GM12878 (cell line): ENCODE measurements around the gene DYNLT5. TPM values are rescaled to one million over a fixed set of nuclear protein-coding genes. Genes with fewer than 3 reads are reported as not detected.

Source experiments
- ATAC-seq: fragments of 200-7000 bp; cut with Tn5 transposase; 3 replicates; pipeline ENCODE4 v1.9.1; 2020; ENCODE audit warnings: mild to moderate bottlenecking, moderate library complexity
- BruUV-seq: library from RNA; stranded (reverse); fragments of 400-500 nt; replicated peaks from 2 replicates; lab custom pipeline; 2021; lab: Mats Ljungman, UMichigan
- CTCF ChIA-PET: fragments of 300-600 bp; sonication (Branson Sonifier 250); formaldehyde crosslinking; extraction: SDS; loops from one replicate; lab custom pipeline; 2021; ENCODE audit warnings: inconsistent platforms; lab: Yijun Ruan, JAX
- POLR2A ChIA-PET: fragments of 350-600 bp; formaldehyde crosslinking; extraction: SDS; loops from one replicate; lab custom pipeline; 2021; ENCODE audit warnings: inconsistent platforms; lab: Charles Lee
- RAD21 ChIA-PET: fragments of 300-600 bp; sonication (Branson Sonifier 250); formaldehyde crosslinking; loops from one replicate; lab custom pipeline; 2023; ENCODE audit warnings: antibody characterized with exemption; ENCODE audit not compliant: unreplicated experiment; lab: Charles Lee
- SMC1A ChIA-PET: fragments of 300-600 bp; sonication (Branson Sonifier 250); formaldehyde crosslinking; loops from one replicate; lab custom pipeline; 2023; ENCODE audit not compliant: unreplicated experiment, uncharacterized antibody; lab: Charles Lee
- DNase-seq: peaks from one replicate; pipeline ENCODE4 v3.0.0-alpha.2; 2011; ENCODE audit warnings: low read depth, low spot score
- FAIRE-seq: peaks from 3 replicates; lab custom pipeline; 2011; peaks lifted over from hg19 to GRCh38; lab: Jason Lieb, UNC
- H2AFZ ChIP-seq: 2 replicates; pipeline ENCODE4 v1.6.0; 2011; ENCODE audit warnings: low read depth, low read length, control low read depth; ENCODE audit not compliant: control insufficient read depth
- H3K27ac ChIP-seq: 2 replicates; pipeline ENCODE4 v1.5.1; 2011; ENCODE audit warnings: control low read depth; ENCODE audit not compliant: control insufficient read depth, insufficient read depth
- H3K27me3 ChIP-seq, 2 experiments: replicated peaks in 1 of 2; 2 replicates each; pipeline versions ENCODE4 v1.6.0 to v1.6.1; 2011; ENCODE audit warnings: low read length in 1 of 2; ENCODE audit not compliant: control insufficient read depth in 2 of 2, insufficient read depth in 2 of 2
- H3K36me3 ChIP-seq, 2 experiments: 2 replicates each; pipeline ENCODE4 v1.5.1; 2011; ENCODE audit warnings: low read length in 1 of 2; ENCODE audit not compliant: control insufficient read depth in 2 of 2, insufficient read depth in 2 of 2
- H3K4me1 ChIP-seq: 2 replicates; pipeline ENCODE4 v1.6.1; 2011; ENCODE audit warnings: mild to moderate bottlenecking, low read length, moderate library complexity, mixed read lengths; ENCODE audit not compliant: control insufficient read depth, insufficient read depth
- H3K4me2 ChIP-seq: 2 replicates; pipeline ENCODE4 v1.6.0; 2011; ENCODE audit warnings: control low read depth; ENCODE audit not compliant: control insufficient read depth, insufficient read depth
- H3K4me3 ChIP-seq: fragments of 200-600 bp; sonication (generic); 2 replicates; pipeline ENCODE4 v1.5.1; 2016
- H3K79me2 ChIP-seq: 2 replicates; pipeline ENCODE4 v1.6.0; 2011; ENCODE audit warnings: low read length; ENCODE audit not compliant: control insufficient read depth, insufficient read depth
- H3K9ac ChIP-seq: 2 replicates; pipeline ENCODE4 v1.8.0; 2011; ENCODE audit warnings: low read length, control low read depth, mixed read lengths; ENCODE audit not compliant: control insufficient read depth, insufficient read depth
- H3K9me3 ChIP-seq: replicated peaks from 3 replicates; pipeline ENCODE4 v1.5.1; 2011; ENCODE audit warnings: mild to moderate bottlenecking, low read length; ENCODE audit not compliant: control insufficient read depth, insufficient read depth
- H4K20me1 ChIP-seq: 2 replicates; pipeline ENCODE4 v1.6.0; 2011; ENCODE audit not compliant: control insufficient read depth, insufficient read depth
- BCL11A ChIP-seq: IDR thresholded peaks from 2 replicates; pipeline ENCODE4 v1.6.1; 2011; ENCODE audit warnings: low read depth, low read length
- CTCF ChIP-seq, 3 experiments: IDR thresholded peaks in 2 of 3; conservative IDR thresholded peaks in 1 of 3; 2 replicates each; pipeline ENCODE4 v1.5.1; 2011; ENCODE audit warnings: low read depth in 3 of 3, low read length in 3 of 3, mild to moderate bottlenecking in 3 of 3, control low read depth in 2 of 3, moderate library complexity in 2 of 3, inconsistent platforms in 1 of 3, mixed read lengths in 1 of 3; ENCODE audit not compliant: control insufficient read depth in 2 of 3, insufficient read depth in 1 of 3; ENCODE audit errors: extremely low read depth in 1 of 3
- KDM1A ChIP-seq: fragments of 200-600 bp; sonication (generic); IDR thresholded peaks from 2 replicates; pipeline ENCODE4 v1.6.1; 2016; ENCODE audit warnings: borderline replicate concordance
- MTA3 ChIP-seq: IDR thresholded peaks from 2 replicates; pipeline ENCODE4 v1.6.1; 2012; ENCODE audit warnings: low read length, inconsistent platforms, borderline replicate concordance
- PBX3 ChIP-seq: IDR thresholded peaks from 2 replicates; pipeline ENCODE4 v1.6.1; 2011; ENCODE audit warnings: mild to moderate bottlenecking, low read depth, low read length, moderate library complexity; ENCODE audit not compliant: insufficient replicate concordance
- SIN3A ChIP-seq: IDR thresholded peaks from 2 replicates; pipeline ENCODE4 v1.6.1; 2012; ENCODE audit warnings: low read depth, low read length, improper control_type of control experiment
- ZSCAN29 ChIP-seq: fragments of 450-650 bp; IDR thresholded peaks from 2 replicates; pipeline ENCODE4 v1.6.1; 2017; ENCODE audit warnings: mild to moderate bottlenecking, moderate library complexity
- WGBS: methylation state at CpG from one replicate; pipeline ENCODE4 v1.1.6; 2016; ENCODE audit warnings: low lambda C conversion rate; ENCODE audit not compliant: insufficient replicate concordance, insufficient coverage; ENCODE audit errors: missing lambda C conversion rate; 5-methylcytosine and 5-hydroxymethylcytosine counted together
- in situ Hi-C: fragments of 300-500 bp; cut with MboI; formaldehyde crosslinking; loops from 9 replicates; pipeline ENCODE4 v1.14.3; 2018; ENCODE audit warnings: mixed read lengths
- intact Hi-C: fragments of 100-400 bp; cut with micrococcal nuclease; formaldehyde crosslinking; loops from one replicate; pipeline ENCODE4 v1.14.2; 2022; ENCODE audit not compliant: unreplicated experiment
- polyA plus RNA-seq, 11 experiments: library from polyadenylated mRNA; depleted of rRNA in 4 of 11; unstranded in 6 of 11; stranded (reverse) in 5 of 11; fragments of >200 nt; fragmentation: Nextera tagmentation in 4 of 11; fragmentation: Illumina TruSeq in 1 of 11; extraction: Ambion mirVana in 4 of 11; extraction: Trizol in 1 of 11; gene quantifications; 1 replicate in 1 of 11; 2 replicates in 10 of 11; pipeline versions ENCODE4 v1.2.1 to v1.2.3, GENCODE V29; 2011 to 2016; ENCODE audit warnings: inconsistent platforms in 2 of 11, missing spikeins in 2 of 11, low read depth in 1 of 11
- total RNA-seq, 4 experiments: library from RNA; depleted of rRNA in 3 of 4; stranded (reverse); fragments of >200 nt in 3 of 4; fragmentation: Illumina TruSeq in 1 of 4; extraction: Trizol in 1 of 4; gene quantifications; 2 replicates each; pipeline versions ENCODE4 v1.2.1 to v1.2.3, GENCODE V29; 2013 to 2021

DYNLT5 gene
- total and polyA plus RNA-seq, 10 of the 15 experiments (the other 5 are each of a cell fraction or from before 2014, with no cell fraction given) = not detected

- CTCF ChIA-PET = no interaction called here
- no peaks in the 10 kb centered on the region for H3K27me3 ChIP-seq
- H3K4me2 ChIP-seq = no peak overlapping the region
- no peak overlapping the region for H2AFZ ChIP-seq
- no peak for TF ChIP-seq BCL11A
- TF ChIP-seq ZSCAN29 = no peak
- no peak for TF ChIP-seq MTA3
- no peak for TF ChIP-seq SIN3A
- TF ChIP-seq CTCF (IDR thresholded peaks at IDR 0.05 in 2 of 3, conservative IDR thresholded peaks at IDR 0.05 in 1 of 3; ENCODE audit: control insufficient read depth in 2 of 3, extremely low read depth in 1 of 3, insufficient read depth in 1 of 3, low read depth in 3 of 3, low read length in 3 of 3) = no peak
- no peak for TF ChIP-seq PBX3
- TF ChIP-seq KDM1A = no peak
- TF ChIP-seq, all 136 proteins: peak for 0
- Histone ChIP-seq H3K9ac (no peak overlapping the region), H3K9me3 (no peaks in the 10 kb centered on the region), H3K4me1 (no peaks in the 10 kb centered on the region), H3K36me3 (no peaks in the 10 kb centered on the region), H3K27ac (no peak overlapping the region), H4K20me1 (no peaks in the 10 kb centered on the region), H3K79me2 (no peaks in the 10 kb centered on the region), H3K4me3 (no peak overlapping the region)
- no peak for ATAC-seq
- no TSS peak for BruUV-seq
- WGBS = 79% methylated on average over 1 of the region's 1 CpG
- intact Hi-C loops = no loop called here
- POLR2A ChIA-PET = no interaction called here
- FAIRE-seq = no peak
- no peak for DNase-seq
- SMC1A ChIA-PET = no interaction called here
- RAD21 ChIA-PET = no interaction called here
- in situ Hi-C loops = no loop called here
Observed at GRCh38 chr1:66824771-66825170, 72.5 kb downstream of the DYNLT5 start.

Other genes with a start within 250 kb of the DYNLT5 start
- not detected in 2 replicates for gene SGIP1, start 218.3 kb upstream of the DYNLT5 start, total RNA-seq (2014; rRNA removed)
- gene SGIP1, start 218.3 kb upstream of the DYNLT5 start, total RNA-seq (2014; rRNA removed; fragmentation: Illumina TruSeq; extraction: Trizol) = not detected in 2 replicates
- not detected in 2 replicates for gene SGIP1, start 218.3 kb upstream of the DYNLT5 start, total RNA-seq (2021)
- not detected in 2 replicates for gene SGIP1, start 218.3 kb upstream of the DYNLT5 start, polyA plus RNA-seq (2011; rRNA removed)
- gene SGIP1, start 218.3 kb upstream of the DYNLT5 start, polyA plus RNA-seq (2014; fragmentation: Illumina TruSeq; extraction: Trizol) = not detected in 2 replicates
- not detected for gene SGIP1, start 218.3 kb upstream of the DYNLT5 start, polyA plus RNA-seq (2014; fragmentation: Nextera tagmentation; extraction: Ambion mirVana)
- not detected in 2 replicates for gene SGIP1, start 218.3 kb upstream of the DYNLT5 start, polyA plus RNA-seq (2014; rRNA removed)
- under 1 TPM in 1 of 2 experiments, not detected in 1; 0.15 TPM for gene SGIP1, start 218.3 kb upstream of the DYNLT5 start, polyA plus RNA-seq (2016; fragmentation: Nextera tagmentation; extraction: Ambion mirVana)
- not detected in 2 replicates for gene INSL5, start 48.8 kb downstream of the DYNLT5 start, total RNA-seq (2014; rRNA removed)
- gene INSL5, start 48.8 kb downstream of the DYNLT5 start, total RNA-seq (2014; rRNA removed; fragmentation: Illumina TruSeq; extraction: Trizol) = not detected in 2 replicates
- not detected in 2 replicates for gene INSL5, start 48.8 kb downstream of the DYNLT5 start, total RNA-seq (2021)
- not detected in 2 replicates for gene INSL5, start 48.8 kb downstream of the DYNLT5 start, polyA plus RNA-seq (2011; rRNA removed)
- not detected in 2 replicates for gene INSL5, start 48.8 kb downstream of the DYNLT5 start, polyA plus RNA-seq (2014; fragmentation: Illumina TruSeq; extraction: Trizol)
- under 1 TPM; 0.09 to 0.14 TPM for gene INSL5, start 48.8 kb downstream of the DYNLT5 start, polyA plus RNA-seq (2014; fragmentation: Nextera tagmentation; extraction: Ambion mirVana)
- gene INSL5, start 48.8 kb downstream of the DYNLT5 start, polyA plus RNA-seq (2014; rRNA removed) = not detected in 2 replicates
- not detected for gene INSL5, start 48.8 kb downstream of the DYNLT5 start, polyA plus RNA-seq (2016; fragmentation: Nextera tagmentation; extraction: Ambion mirVana)
- gene DNAI4, start 172.4 kb downstream of the DYNLT5 start, total RNA-seq (2014; rRNA removed) = 0.16 TPM in 1 of 2 replicates, not detected in the other
- 0.23 and 0.27 TPM in 2 replicates for gene DNAI4, start 172.4 kb downstream of the DYNLT5 start, total RNA-seq (2014; rRNA removed; fragmentation: Illumina TruSeq; extraction: Trizol)
- gene DNAI4, start 172.4 kb downstream of the DYNLT5 start, total RNA-seq (2021) = 0.46 and 0.77 TPM in 2 replicates
- gene DNAI4, start 172.4 kb downstream of the DYNLT5 start, polyA plus RNA-seq (2011; rRNA removed) = 0.24 and 0.98 TPM in 2 replicates
- gene DNAI4, start 172.4 kb downstream of the DYNLT5 start, polyA plus RNA-seq (2014; fragmentation: Illumina TruSeq; extraction: Trizol) = 0.10 and 0.13 TPM in 2 replicates
- gene DNAI4, start 172.4 kb downstream of the DYNLT5 start, polyA plus RNA-seq (2014; fragmentation: Nextera tagmentation; extraction: Ambion mirVana) = under 1 TPM; 0.15 to 0.21 TPM
- gene DNAI4, start 172.4 kb downstream of the DYNLT5 start, polyA plus RNA-seq (2014; rRNA removed) = 0.15 and 0.27 TPM in 2 replicates
- 1 to 10 TPM; 1.2 to 2.3 TPM for gene DNAI4, start 172.4 kb downstream of the DYNLT5 start, polyA plus RNA-seq (2016; fragmentation: Nextera tagmentation; extraction: Ambion mirVana)
- 24.7 and 30.9 TPM in 2 replicates for gene MIER1, start 172.5 kb downstream of the DYNLT5 start, total RNA-seq (2014; rRNA removed)
- gene MIER1, start 172.5 kb downstream of the DYNLT5 start, total RNA-seq (2014; rRNA removed; fragmentation: Illumina TruSeq; extraction: Trizol) = 33.9 and 34.2 TPM in 2 replicates
- gene MIER1, start 172.5 kb downstream of the DYNLT5 start, total RNA-seq (2021) = 29.7 and 31.4 TPM in 2 replicates
- gene MIER1, start 172.5 kb downstream of the DYNLT5 start, polyA plus RNA-seq (2011; rRNA removed) = 22.8 and 39.8 TPM in 2 replicates
- 26.6 and 32.5 TPM in 2 replicates for gene MIER1, start 172.5 kb downstream of the DYNLT5 start, polyA plus RNA-seq (2014; fragmentation: Illumina TruSeq; extraction: Trizol)
- 10 to 100 TPM; 16.1 to 24.6 TPM for gene MIER1, start 172.5 kb downstream of the DYNLT5 start, polyA plus RNA-seq (2014; fragmentation: Nextera tagmentation; extraction: Ambion mirVana)
- 13.4 and 13.6 TPM in 2 replicates for gene MIER1, start 172.5 kb downstream of the DYNLT5 start, polyA plus RNA-seq (2014; rRNA removed)
- gene MIER1, start 172.5 kb downstream of the DYNLT5 start, polyA plus RNA-seq (2016; fragmentation: Nextera tagmentation; extraction: Ambion mirVana) = 10 to 100 TPM; 35.2 to 39.8 TPM